LNCAP (cell line): ENCODE results near the gene TPMT.

Experiments
- TF ChIP-seq, protein P1 (sequence below): fragments of 450-650 bp; IDR thresholded peaks from 2 replicates; pipeline ENCODE4 v1.5.1; 2017; ENCODE audit warnings: mild to moderate bottlenecking

TPMT gene

DNA sequence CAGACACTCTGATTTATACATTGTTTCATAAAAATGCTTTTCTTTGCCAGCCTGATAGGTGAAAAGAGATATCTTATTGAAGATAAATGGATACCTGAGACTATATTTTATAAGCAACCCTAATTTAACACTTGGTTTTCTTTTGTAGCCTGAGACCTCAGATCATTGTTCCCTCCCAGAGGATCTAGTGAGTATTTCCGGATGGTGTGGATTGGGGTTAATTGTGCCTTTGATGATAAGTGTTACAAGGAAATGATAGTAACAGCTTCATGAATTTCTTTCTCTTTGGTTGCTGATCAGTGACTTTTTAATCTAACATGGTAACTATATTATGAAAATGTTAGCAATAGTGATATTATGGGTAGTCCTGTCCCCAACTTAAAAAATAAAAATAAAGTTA, 30.7 kb upstream of the TPMT start:
- TF ChIP-seq, protein P1, sequence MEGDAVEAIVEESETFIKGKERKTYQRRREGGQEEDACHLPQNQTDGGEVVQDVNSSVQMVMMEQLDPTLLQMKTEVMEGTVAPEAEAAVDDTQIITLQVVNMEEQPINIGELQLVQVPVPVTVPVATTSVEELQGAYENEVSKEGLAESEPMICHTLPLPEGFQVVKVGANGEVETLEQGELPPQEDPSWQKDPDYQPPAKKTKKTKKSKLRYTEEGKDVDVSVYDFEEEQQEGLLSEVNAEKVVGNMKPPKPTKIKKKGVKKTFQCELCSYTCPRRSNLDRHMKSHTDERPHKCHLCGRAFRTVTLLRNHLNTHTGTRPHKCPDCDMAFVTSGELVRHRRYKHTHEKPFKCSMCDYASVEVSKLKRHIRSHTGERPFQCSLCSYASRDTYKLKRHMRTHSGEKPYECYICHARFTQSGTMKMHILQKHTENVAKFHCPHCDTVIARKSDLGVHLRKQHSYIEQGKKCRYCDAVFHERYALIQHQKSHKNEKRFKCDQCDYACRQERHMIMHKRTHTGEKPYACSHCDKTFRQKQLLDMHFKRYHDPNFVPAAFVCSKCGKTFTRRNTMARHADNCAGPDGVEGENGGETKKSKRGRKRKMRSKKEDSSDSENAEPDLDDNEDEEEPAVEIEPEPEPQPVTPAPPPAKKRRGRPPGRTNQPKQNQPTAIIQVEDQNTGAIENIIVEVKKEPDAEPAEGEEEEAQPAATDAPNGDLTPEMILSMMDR: no peak

DNA sequence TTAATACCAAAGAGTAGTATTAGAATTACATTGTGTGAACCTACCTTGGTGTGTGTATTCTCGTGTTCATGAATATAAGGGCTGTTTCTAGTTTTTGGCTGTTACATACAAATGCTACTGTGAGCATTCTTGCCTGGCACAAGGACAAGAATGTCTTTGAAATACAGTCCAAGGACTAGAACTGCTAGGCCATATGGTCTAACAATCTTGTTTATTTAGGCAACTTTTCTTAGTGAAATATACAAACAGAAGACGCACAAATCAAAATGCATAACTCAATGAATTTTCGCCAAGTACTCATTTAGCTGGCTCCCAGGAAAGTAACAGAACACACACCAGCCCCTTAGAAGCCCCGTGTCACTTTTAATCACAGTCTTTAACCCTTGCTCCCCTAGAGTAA, 28.9 kb upstream of the TPMT start:
- TF ChIP-seq, protein P1: no peak

DNA sequence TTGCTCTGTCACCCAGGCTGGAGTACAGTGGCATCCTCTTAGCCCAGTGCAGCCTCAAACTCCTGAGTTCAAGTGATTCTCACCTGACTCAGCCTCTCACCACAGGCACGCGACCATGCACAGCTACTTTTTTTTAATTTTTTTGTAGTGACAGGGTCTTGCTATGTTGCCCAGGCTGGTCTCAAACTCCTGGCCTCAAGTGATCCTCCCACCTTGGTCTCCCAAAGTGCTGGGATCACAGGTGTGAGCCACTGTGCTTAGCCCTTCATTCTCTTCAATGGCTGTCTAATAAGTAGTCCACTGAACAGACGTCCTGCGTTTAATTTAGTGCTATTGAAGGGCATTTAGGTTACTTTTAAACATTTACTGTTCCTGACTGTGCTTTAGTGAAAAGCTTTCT, 27.7 kb upstream of the TPMT start:
- TF ChIP-seq, protein P1: no peak

DNA sequence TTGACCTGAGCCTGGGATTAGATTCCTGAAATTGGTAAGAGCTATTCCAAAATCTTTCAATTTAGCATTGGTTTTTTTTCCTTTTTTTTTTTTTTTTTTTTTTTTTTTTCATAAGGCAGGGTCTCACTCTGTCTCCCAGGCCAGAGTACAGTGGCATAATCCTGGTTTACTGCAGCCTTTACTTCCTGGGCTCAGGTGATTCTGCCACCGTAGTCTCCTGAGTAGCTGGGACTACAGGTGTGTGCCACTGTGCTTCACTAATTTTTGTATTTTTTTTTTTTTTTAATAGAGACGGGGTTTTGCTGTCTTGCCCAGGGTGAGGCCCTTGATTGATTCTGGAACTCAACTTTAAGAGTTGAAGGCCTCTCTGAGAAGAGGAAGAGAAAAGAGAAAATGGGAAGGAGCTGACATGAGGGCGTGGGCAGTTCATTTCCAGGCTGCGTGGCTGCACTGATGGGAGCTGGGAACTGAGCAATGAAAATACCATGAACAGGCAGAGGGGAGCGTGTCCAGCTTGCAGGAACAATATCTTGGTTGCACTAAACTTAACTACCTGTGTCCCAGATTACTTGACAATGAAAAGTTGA, 25.0 kb upstream of the TPMT start:
- TF ChIP-seq, protein P1: no peak

DNA sequence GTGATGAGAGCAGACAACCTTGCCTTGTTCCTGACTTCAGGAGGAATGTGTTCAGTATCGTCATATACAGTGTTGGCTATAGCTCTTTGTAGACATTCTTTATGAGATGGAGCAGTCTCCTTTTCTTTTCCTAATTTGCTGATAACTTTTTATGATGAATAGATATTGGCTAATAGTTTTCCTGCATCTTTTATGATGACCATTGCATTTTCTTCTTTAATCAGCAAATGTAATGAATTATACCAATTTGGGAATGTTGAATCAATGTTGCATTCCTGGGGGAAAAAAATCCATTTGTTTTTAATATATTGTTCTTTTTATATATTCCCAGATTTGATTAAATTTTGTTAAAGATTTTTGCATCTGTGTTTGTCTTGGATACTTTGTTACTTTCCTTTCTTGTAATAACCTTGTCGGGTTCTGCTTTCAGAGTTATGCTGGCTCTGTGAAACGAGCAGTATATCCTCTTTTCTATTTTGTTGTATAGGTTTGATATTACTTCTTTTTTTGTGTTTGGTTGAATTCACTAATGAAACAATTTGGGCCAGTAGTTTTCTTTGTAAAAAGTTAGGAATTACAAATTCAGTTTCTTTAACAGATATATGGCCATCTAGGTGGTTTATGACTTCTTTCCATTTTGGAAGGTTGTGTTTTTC, 24.2 kb upstream of the TPMT start:
- TF ChIP-seq, protein P1: no peak

DNA sequence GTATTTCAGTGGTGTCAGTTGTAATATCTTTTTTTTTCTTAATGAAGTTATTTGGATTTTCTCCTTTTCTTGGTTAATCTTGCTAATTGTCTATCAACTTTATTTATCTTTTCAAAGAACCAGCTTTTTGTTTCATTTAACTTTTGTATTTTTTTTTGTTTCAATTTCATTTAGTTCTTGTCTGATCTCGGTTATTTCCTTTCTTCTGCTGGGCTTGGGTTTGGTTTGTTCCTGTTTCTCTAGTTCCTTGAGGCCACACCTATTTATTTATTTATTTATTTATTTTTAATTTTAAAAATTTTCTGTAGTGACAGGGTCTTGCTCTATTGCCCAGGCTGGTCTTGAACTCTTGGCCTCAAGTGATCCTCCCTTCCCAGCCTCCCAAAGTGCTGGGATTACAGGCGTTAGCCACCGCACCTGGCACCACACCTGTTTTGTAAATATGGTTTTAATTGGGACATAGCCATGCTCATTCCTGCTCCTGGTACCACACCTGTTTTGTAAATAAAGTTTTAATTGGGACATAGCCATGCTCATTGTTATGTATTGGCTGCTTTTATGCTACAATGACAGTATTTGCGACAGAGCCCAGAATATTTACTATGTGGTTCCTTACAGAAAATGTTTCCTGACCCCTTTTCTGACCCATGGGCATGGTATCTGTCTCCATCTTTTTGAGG, 22.5 kb upstream of the TPMT start:
- TF ChIP-seq, protein P1: no peak

DNA sequence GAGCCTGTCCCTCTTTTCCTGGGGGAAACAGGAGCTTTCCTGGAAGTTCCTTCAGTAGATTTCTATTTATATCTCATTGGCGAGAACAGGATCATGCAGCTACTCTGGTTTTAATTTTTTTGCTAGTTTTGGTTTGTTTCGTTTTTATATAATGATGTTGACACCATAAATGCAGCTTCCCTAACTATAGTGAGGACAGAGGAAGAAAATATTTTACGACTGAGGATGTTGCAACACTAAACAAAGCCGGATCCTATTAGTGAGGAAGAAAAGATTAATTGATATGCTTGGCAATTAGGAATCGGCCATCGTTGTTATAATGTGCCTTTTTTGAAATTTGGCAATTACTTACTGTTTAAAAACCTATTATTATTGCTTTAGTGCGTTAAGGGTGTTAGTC, 17.0 kb upstream of the TPMT start:
- TF ChIP-seq, protein P1: no peak
